ENCODE measurements around the gene NOS1. TPM values are rescaled to one million over a fixed set of nuclear protein-coding genes. Genes with fewer than 3 reads are reported as not detected.

NOS1 gene
- total and polyA plus RNA-seq, 2 donors (not counting 3 experiments of a cell fraction or from before 2014, with no cell fraction given), result not detected

DNA sequence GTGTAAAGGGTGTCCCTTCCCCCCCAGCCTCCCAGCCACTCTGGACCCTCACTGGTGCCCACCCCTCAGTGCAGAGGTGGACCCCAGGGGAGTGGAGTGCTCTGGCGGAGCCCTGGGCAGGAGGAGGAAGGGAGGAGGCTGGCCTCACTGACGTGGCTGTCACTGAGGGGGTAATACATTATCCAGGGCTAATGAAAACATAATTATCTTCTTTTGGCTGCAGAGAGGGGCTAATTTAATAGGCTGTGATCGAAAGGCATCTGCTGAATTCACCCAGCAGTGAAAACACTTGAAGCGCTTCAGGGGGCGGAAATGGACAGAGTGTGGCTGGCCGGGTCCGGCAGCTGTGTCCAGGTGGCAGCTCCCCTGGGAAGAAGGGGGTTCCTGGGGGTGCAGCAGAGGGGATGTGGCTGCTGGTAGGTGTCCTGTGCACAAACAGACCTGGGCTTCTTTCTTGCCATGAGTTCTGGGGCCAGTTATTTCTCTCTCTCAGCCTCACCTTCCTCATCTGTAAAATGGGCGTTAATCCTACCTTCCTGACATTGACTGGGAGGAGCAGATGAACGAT lies 3.7 kb upstream of the NOS1 start:
- H2AFZ ChIP-seq (ENCODE audit: low read depth, low read length), result no peak overlapping the region
- H3K27ac ChIP-seq (ENCODE audit: insufficient read depth, low read depth, low read length), result no peak overlapping the region
- H3K79me2 ChIP-seq (ENCODE audit: control insufficient read depth, insufficient read depth, low read length), result no peaks in the 10 kb centered on the region
- H3K9ac ChIP-seq (replicated peaks; ENCODE audit: extremely low read depth, insufficient read depth, low read length), result no peak overlapping the region
- peaks cover 30 to 34% of the 10 kb centered on the region in 2 experiments for H3K27me3 ChIP-seq (ENCODE audit: control insufficient read depth in 2 of 2, insufficient read depth in 2 of 2, low read length in 2 of 2)
- no TSS peak for BruUV-seq (replicated peaks)
- H3K4me2 ChIP-seq (ENCODE audit: insufficient read depth, low read length), result no peak overlapping the region
- H4K20me1 ChIP-seq (replicated peaks; ENCODE audit: control insufficient read depth, extremely low read depth, insufficient read depth, low read length), result no peaks in the 10 kb centered on the region
- H3K9me3 ChIP-seq (replicated peaks; ENCODE audit: control insufficient read depth, insufficient read depth, low read length), result no peaks in the 10 kb centered on the region
- dilution Hi-C loops (cut with MboI; ENCODE audit: extremely low pct_ligation_motif_present, low sequenced_read_pairs), result loop anchor here (25.0 kb wide), 1 partner anchor 472 kb away; no protein-coding TSS in a partner anchor
- no peaks in the 10 kb centered on the region for H3K4me1 ChIP-seq (ENCODE audit: control insufficient read depth, extremely low read depth, insufficient read depth, low read length)
- H3K9me1 ChIP-seq (replicated peaks; ENCODE audit: control insufficient read depth, extremely low read depth, insufficient read depth, low read length), result no peaks in the 10 kb centered on the region
- FAIRE-seq (no peak), DNase-seq (ENCODE audit: low read depth, low spot score) (no peak)
- H3K4me3 ChIP-seq (replicated peaks in 1 of 3; ENCODE audit: insufficient read depth in 1 of 3, low read depth in 1 of 3, low read length in 3 of 3), result no peak overlapping the region
- intact Hi-C loops (cut with micrococcal nuclease), result no loop called here
- H3K36me3 ChIP-seq (ENCODE audit: control insufficient read depth in 2 of 2, extremely low read depth in 1 of 2, insufficient read depth in 2 of 2, low read length in 2 of 2), result no peaks in the 10 kb centered on the region
- CTCF ChIA-PET, result interaction anchor here (6.4 kb wide), 1 partner anchor 486 kb away, joined by 219 read pairs; no protein-coding TSS in a partner anchor
- POLR2A ChIA-PET, result no interaction called here
- no peak for TF ChIP-seq FOS (IDR thresholded peaks at IDR 0.05; ENCODE audit: borderline replicate concordance, insufficient read depth, low read length)
- TF ChIP-seq MYC (IDR thresholded peaks at IDR 0.05; ENCODE audit: low read depth, low read length), result no peak
- TF ChIP-seq JUN (IDR thresholded peaks at IDR 0.05; ENCODE audit: borderline replicate concordance, insufficient read depth, insufficient read length, low read depth), result no peak
- TF ChIP-seq, protein P1, sequence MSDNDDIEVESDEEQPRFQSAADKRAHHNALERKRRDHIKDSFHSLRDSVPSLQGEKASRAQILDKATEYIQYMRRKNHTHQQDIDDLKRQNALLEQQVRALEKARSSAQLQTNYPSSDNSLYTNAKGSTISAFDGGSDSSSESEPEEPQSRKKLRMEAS (IDR thresholded peaks at IDR 0.05; ENCODE audit: insufficient read depth, insufficient read length), result no peak

DNA sequence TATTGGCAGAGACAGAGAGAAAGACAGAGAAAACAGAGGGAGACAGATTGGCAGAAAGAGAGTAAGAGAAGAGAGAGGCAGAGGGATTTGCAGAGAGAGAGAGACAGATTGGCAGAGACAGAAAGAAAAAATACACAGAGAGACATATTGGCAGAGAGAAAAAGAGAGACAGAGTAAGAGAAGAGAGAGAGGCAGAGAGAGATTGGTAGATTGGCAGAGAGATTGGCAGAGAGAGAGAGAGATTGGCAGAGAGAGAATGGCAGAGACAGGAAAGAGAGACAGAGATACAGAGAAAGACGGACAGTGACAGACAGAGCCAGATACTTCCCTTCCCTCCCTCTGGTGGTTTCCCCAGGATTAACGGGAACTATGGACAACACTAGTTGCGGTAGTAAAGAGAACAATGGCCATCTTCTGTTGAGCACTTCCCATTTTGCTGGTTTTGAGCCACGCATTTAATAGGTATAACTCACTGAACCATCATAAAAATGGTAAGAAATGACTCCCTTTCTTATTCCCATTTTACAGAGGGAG lies 2.6 kb upstream of the NOS1 start:
- no peaks in the 10 kb centered on the region for H3K9me1 ChIP-seq (replicated peaks; ENCODE audit: control insufficient read depth, extremely low read depth, insufficient read depth, low read length)
- no peaks in the 10 kb centered on the region for H3K79me2 ChIP-seq (ENCODE audit: control insufficient read depth, insufficient read depth, low read length)
- no peaks in the 10 kb centered on the region for H4K20me1 ChIP-seq (replicated peaks; ENCODE audit: control insufficient read depth, extremely low read depth, insufficient read depth, low read length)
- H3K4me2 ChIP-seq (ENCODE audit: insufficient read depth, low read length), result no peak overlapping the region
- BruUV-seq (replicated peaks), result no TSS peak
- no peak overlapping the region for H3K9ac ChIP-seq (replicated peaks; ENCODE audit: extremely low read depth, insufficient read depth, low read length)
- no peak overlapping the region for H3K4me3 ChIP-seq (replicated peaks in 1 of 3; ENCODE audit: insufficient read depth in 1 of 3, low read depth in 1 of 3, low read length in 3 of 3)
- no peaks in the 10 kb centered on the region for H3K9me3 ChIP-seq (replicated peaks; ENCODE audit: control insufficient read depth, insufficient read depth, low read length)
- TF ChIP-seq, protein P1 (IDR thresholded peaks at IDR 0.05; ENCODE audit: insufficient read depth, insufficient read length), result no peak
- TF ChIP-seq POLR2A (IDR thresholded peaks at IDR 0.05; ENCODE audit: low read depth, low read length) (no peak), MYC (IDR thresholded peaks at IDR 0.05; ENCODE audit: low read depth, low read length) (no peak), POLR2AphosphoS5 (IDR thresholded peaks at IDR 0.05; ENCODE audit: insufficient read depth, low read depth, low read length) (no peak), EZH2 (IDR thresholded peaks at IDR 0.05; ENCODE audit: borderline replicate concordance, low read depth, low read length, severe bottlenecking) (no peak), FOS (IDR thresholded peaks at IDR 0.05; ENCODE audit: borderline replicate concordance, insufficient read depth, low read length) (no peak), GATA2 (IDR thresholded peaks at IDR 0.05; ENCODE audit: insufficient read depth, insufficient read length, low read depth, low read length) (no peak), JUN (IDR thresholded peaks at IDR 0.05; ENCODE audit: borderline replicate concordance, insufficient read depth, insufficient read length, low read depth) (no peak)
- TF ChIP-seq, protein P2, sequence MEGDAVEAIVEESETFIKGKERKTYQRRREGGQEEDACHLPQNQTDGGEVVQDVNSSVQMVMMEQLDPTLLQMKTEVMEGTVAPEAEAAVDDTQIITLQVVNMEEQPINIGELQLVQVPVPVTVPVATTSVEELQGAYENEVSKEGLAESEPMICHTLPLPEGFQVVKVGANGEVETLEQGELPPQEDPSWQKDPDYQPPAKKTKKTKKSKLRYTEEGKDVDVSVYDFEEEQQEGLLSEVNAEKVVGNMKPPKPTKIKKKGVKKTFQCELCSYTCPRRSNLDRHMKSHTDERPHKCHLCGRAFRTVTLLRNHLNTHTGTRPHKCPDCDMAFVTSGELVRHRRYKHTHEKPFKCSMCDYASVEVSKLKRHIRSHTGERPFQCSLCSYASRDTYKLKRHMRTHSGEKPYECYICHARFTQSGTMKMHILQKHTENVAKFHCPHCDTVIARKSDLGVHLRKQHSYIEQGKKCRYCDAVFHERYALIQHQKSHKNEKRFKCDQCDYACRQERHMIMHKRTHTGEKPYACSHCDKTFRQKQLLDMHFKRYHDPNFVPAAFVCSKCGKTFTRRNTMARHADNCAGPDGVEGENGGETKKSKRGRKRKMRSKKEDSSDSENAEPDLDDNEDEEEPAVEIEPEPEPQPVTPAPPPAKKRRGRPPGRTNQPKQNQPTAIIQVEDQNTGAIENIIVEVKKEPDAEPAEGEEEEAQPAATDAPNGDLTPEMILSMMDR (IDR thresholded peaks at IDR 0.05; ENCODE audit: extremely low read depth in 1 of 2, insufficient read depth in 1 of 2, low read depth in 1 of 2, low read length in 2 of 2), result no peak
- H3K4me1 ChIP-seq (ENCODE audit: control insufficient read depth, extremely low read depth, insufficient read depth, low read length), result no peaks in the 10 kb centered on the region
- POLR2A ChIA-PET, result no interaction called here
- H3K36me3 ChIP-seq (ENCODE audit: control insufficient read depth in 2 of 2, extremely low read depth in 1 of 2, insufficient read depth in 2 of 2, low read length in 2 of 2), result no peaks in the 10 kb centered on the region
- intact Hi-C loops (cut with micrococcal nuclease) (no loop called here), dilution Hi-C loops (cut with MboI; ENCODE audit: extremely low pct_ligation_motif_present, low sequenced_read_pairs) (loop anchor here (25.0 kb wide), 1 partner anchor 473 kb away; no protein-coding TSS in a partner anchor)
- H3K27me3 ChIP-seq (ENCODE audit: control insufficient read depth in 2 of 2, insufficient read depth in 2 of 2, low read length in 2 of 2), result peaks cover 36 to 43% of the 10 kb centered on the region in 2 experiments
- FAIRE-seq (no peak), DNase-seq (ENCODE audit: low read depth, low spot score) (no peak)
- H3K27ac ChIP-seq (ENCODE audit: insufficient read depth, low read depth, low read length), result no peak overlapping the region
- CTCF ChIA-PET, result interaction anchor here (0.5 to 1.7 kb wide), 3 partner anchors 130 to 493 kb away, joined by 3 to 8 read pairs (median 6); no protein-coding TSS in a partner anchor
- H2AFZ ChIP-seq (ENCODE audit: low read depth, low read length), result no peak overlapping the region

Data from endothelial cell of umbilical vein (primary cell).